IPS-20b (cell line): ENCODE data around the gene MCCC1.
"Not testable (repeated sequence)": the region's sequence is repeated elsewhere in the genome, so short reads cannot be mapped to it uniquely, and the experiment has no call there.

Source experiments
- H3K27ac ChIP-seq: one replicate; pipeline ENCODE4 v1.5.1; 2013; ENCODE audit warnings: low read length
- H3K27me3 ChIP-seq: 2 replicates; pipeline ENCODE4 v1.6.1; 2013; ENCODE audit warnings: mild to moderate bottlenecking, low read length, inconsistent platforms; ENCODE audit not compliant: insufficient read depth
- H3K36me3 ChIP-seq: 2 replicates; pipeline ENCODE4 v1.6.1; 2013; ENCODE audit warnings: low read depth, mild to moderate bottlenecking, inconsistent platforms, low read length, moderate library complexity; ENCODE audit not compliant: insufficient read depth
- H3K4me1 ChIP-seq: 2 replicates; pipeline ENCODE4 v1.6.1; 2013; ENCODE audit warnings: mild to moderate bottlenecking, control low read depth, inconsistent platforms, low read length, moderate library complexity; ENCODE audit not compliant: insufficient read depth
- H3K4me3 ChIP-seq: 2 replicates; pipeline ENCODE4 v1.5.1; 2013; ENCODE audit warnings: mild to moderate bottlenecking, low read length, inconsistent platforms
- H3K9ac ChIP-seq: 2 replicates; pipeline ENCODE4 v1.6.1; 2013; ENCODE audit warnings: low read depth, mild to moderate bottlenecking, inconsistent platforms, low read length, moderate library complexity
- H3K9me3 ChIP-seq: 2 replicates; pipeline ENCODE4 v1.6.1; 2013; ENCODE audit warnings: mild to moderate bottlenecking, low read depth, low read length, inconsistent platforms; ENCODE audit not compliant: insufficient read depth

The MCCC1 gene

DNA sequence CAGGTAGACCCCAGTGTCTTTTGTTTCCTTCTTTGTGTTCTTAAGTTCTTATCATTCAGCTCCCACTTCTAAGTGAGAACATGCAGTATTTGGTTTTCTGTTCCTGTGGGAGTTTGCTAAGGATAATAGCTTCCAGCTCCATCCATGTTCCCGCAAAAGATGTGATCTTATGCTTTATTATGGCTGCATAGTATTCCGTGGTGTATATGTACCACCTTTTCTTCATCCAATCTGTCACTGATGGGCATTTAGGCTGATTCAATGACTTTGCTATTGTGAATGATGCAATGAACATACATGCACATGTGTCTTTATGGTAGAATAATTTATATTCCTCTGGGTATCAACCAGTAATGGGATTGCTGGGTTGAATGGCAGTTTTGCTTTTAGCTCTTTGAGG lies 24.4 kb downstream of the MCCC1 start:
- H3K4me3 ChIP-seq, result no peak overlapping the region
- H3K9me3 ChIP-seq, result peaks cover 16% of the 10 kb centered on the region
- no peaks in the 10 kb centered on the region for H3K4me1 ChIP-seq
- no peak overlapping the region for H3K9ac ChIP-seq
- H3K36me3 ChIP-seq, result peaks cover 45% of the 10 kb centered on the region
- no peak overlapping the region for H3K27ac ChIP-seq
- H3K27me3 ChIP-seq, result no peaks in the 10 kb centered on the region

- no peak overlapping the region for H3K9ac ChIP-seq
- H3K36me3 ChIP-seq, result peaks cover 45% of the 10 kb centered on the region
- no peaks in the 10 kb centered on the region for H3K27me3 ChIP-seq
- no peak overlapping the region for H3K4me3 ChIP-seq
- no peaks in the 10 kb centered on the region for H3K4me1 ChIP-seq
- H3K9me3 ChIP-seq, result peaks cover 10% of the 10 kb centered on the region
- H3K27ac ChIP-seq, result no peak overlapping the region
Measured at GRCh38 chr3:183074261-183074660, 25.0 kb downstream of the MCCC1 start.

DNA sequence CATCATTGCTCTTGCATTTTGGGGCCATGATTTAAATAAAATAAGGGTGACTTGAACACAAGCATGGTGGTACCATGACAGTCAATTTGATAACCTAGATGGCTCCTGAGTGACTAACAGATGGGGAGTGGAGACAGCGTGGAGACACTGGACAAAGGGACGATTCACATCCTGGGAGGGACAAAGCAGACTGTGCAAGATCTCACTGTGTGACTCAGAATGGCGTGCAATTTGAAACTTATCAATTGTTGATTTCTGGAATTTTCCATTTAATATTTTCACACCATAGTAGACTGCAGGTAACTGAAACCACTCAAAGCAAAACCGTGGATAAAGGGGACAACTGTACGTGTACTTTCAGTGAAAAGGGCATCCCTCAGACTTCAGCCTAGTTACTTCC lies 25.5 kb downstream of the MCCC1 start:
- H3K4me1 ChIP-seq, result no peaks in the 10 kb centered on the region
- no peak overlapping the region for H3K4me3 ChIP-seq
- H3K27me3 ChIP-seq, result no peaks in the 10 kb centered on the region
- no peak overlapping the region for H3K27ac ChIP-seq
- H3K36me3 ChIP-seq, result peaks cover 45% of the 10 kb centered on the region
- peaks cover 6% of the 10 kb centered on the region for H3K9me3 ChIP-seq
- H3K9ac ChIP-seq, result no peak overlapping the region

DNA sequence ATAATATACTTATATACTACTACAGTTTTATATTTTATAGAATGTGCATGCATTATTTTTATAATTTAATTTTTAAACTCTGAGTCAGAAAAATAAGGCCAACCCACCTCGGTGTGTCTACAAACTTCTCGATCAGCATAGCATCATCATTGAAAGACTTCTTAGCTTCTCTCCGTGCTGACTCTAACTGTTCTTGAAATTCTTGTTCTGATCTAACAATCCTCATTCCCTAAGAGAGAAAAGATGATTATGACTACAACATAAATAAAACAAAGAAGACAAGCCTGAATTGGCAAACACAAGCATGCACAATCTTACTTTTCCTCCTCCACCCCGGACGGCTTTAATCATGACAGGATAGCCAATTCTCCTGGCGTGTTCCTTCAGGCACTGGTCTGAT lies 28.4 kb downstream of the MCCC1 start:
- Histone ChIP-seq H3K27ac (no peak overlapping the region), H3K9me3 (no peaks in the 10 kb centered on the region), H3K9ac (no peak overlapping the region), H3K4me1 (no peaks in the 10 kb centered on the region), H3K36me3 (peaks cover 51% of the 10 kb centered on the region), H3K4me3 (no peak overlapping the region), H3K27me3 (no peaks in the 10 kb centered on the region)

GRCh38 chr3:183069086-183069485 lies 30.2 kb downstream of the MCCC1 start:
- Histone ChIP-seq H3K36me3 (peaks cover 47% of the 10 kb centered on the region), H3K9ac (no peak overlapping the region), H3K9me3 (no peaks in the 10 kb centered on the region)

DNA sequence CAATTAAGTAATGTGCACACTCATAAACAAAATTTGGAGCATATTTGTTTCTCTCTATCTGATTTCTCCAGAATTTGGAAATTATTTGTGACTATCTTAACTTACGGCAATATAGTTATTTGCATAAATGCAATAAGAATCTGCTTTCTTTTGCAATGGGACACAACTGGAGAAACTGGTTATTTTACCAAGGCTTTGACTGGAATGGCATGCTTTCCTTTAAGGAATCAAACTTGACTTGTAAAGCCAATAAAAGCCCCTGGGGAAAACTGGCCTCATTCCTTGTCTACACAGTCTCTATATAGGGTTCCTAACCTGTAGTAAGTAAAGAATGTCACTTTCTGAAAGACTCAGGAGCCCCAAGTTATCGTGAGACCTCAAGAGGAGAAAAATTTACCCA lies 32.4 kb downstream of the MCCC1 start:
- peaks cover 47% of the 10 kb centered on the region for H3K36me3 ChIP-seq
- not testable (repeated sequence) for H3K27me3 ChIP-seq, H3K9ac ChIP-seq, H3K9me3 ChIP-seq, H3K4me1 ChIP-seq, H3K4me3 ChIP-seq, H3K27ac ChIP-seq

More at GRCh38 chr3:183069086-183069485, 30.2 kb downstream of the MCCC1 start:
- H3K4me3 ChIP-seq, result no peak overlapping the region
- no peak overlapping the region for H3K27ac ChIP-seq
- no peaks in the 10 kb centered on the region for H3K4me1 ChIP-seq
- no peaks in the 10 kb centered on the region for H3K27me3 ChIP-seq

DNA sequence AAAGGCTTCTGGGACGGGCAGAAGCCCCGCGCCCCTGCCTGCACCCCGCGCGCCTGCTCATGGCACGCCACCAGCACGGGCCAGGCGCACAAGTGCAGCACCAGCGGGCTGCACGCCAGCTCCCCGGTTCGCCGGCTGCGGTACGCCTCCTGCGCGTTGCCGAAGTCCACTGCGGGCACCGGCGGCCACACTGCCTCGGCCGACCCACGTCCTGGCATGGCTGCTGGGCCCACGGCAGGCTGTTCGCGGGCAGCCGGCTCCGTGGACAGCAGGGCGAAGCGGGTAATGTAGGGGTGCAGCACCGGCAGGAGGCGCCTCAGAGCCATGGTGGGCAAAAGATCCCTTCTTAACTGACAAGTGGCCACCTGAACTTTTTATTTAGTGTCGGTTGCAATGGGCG lies 34.8 kb downstream of the MCCC1 start:
- no peaks in the 10 kb centered on the region for H3K4me1 ChIP-seq
- H3K9me3 ChIP-seq, result no peaks in the 10 kb centered on the region
- peaks cover 28% of the 10 kb centered on the region for H3K36me3 ChIP-seq
- no peak overlapping the region for H3K4me3 ChIP-seq
- no peak overlapping the region for H3K27ac ChIP-seq
- H3K27me3 ChIP-seq, result no peaks in the 10 kb centered on the region
- no peak overlapping the region for H3K9ac ChIP-seq

DNA sequence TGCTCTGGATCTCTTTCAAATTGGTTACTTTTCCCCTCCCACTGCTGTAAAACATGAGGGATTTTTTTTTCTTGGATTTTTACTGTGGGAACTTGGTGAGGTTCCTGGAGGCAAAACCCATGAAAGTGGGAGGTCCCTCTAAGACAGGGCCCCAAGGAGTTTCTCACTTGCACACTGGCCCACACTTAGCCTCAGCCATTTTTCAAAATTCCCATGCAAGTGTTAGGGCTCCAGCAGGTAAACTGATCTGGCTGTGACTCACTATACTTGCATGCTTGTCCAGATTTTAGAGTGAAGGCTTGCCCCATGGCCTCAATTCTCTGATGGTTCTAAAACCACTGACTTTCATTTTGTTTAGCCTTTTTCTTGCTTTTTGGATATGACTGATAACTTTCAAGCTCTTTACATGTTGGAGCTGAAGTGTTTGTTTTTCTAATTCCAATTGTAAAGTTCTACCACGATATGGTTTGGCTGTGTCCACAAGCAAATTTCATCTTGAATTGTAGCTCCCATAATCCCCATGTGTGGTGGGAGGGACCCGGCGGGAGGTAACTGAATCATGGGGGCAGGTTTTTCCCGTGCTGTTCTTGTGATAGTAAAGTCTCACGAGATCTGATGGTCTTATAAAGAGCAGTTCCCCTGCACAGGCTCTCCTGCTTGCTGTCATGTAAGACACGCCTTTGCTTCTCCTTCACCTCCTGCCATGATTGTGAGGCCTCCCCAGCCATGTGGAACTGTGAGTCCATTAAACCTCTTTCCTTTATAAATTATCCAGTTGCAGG lies 37.7 kb downstream of the MCCC1 start:
- Histone ChIP-seq H3K4me3 (no peak overlapping the region), H3K9ac (no peak overlapping the region), H3K27me3 (no peaks in the 10 kb centered on the region), H3K4me1 (no peaks in the 10 kb centered on the region), H3K9me3 (no peaks in the 10 kb centered on the region), H3K27ac (no peak overlapping the region), H3K36me3 (peaks cover 8% of the 10 kb centered on the region)

DNA sequence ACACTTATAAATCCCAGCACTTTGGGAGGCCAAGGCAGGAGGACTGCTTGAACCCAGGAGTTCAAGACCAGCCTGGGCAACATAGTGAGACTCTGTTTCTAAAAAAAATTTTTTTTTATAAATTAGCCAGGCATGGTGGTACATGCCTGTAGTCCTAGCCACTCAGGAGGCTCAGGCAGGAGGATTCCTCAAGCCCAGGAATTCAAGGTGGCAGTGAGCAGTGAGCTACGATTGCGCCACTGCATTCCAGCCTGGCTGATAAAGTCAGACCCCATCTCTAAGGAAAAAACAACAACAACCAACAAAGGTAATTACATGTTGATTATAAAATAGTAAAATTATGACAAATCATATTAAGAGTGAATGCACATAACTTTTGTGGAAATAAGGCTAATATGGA lies 40.9 kb downstream of the MCCC1 start:
- Histone ChIP-seq H3K4me3 (no peak overlapping the region), H3K27me3 (no peaks in the 10 kb centered on the region), H3K4me1 (no peaks in the 10 kb centered on the region), H3K36me3 (peaks cover 17% of the 10 kb centered on the region), H3K9me3 (no peaks in the 10 kb centered on the region), H3K27ac (no peak overlapping the region), H3K9ac (no peak overlapping the region)

- H3K9ac ChIP-seq, result no peak overlapping the region
- H3K27ac ChIP-seq, result no peak overlapping the region
- H3K36me3 ChIP-seq, result peaks cover 45% of the 10 kb centered on the region
- H3K4me1 ChIP-seq, result no peaks in the 10 kb centered on the region
- no peak overlapping the region for H3K4me3 ChIP-seq
- H3K9me3 ChIP-seq, result peaks cover 4% of the 10 kb centered on the region; the same call in 1 of the 2 replicates
- H3K27me3 ChIP-seq, result no peaks in the 10 kb centered on the region
Measured at GRCh38 chr3:183050706-183051105, 48.6 kb downstream of the MCCC1 start.

DNA sequence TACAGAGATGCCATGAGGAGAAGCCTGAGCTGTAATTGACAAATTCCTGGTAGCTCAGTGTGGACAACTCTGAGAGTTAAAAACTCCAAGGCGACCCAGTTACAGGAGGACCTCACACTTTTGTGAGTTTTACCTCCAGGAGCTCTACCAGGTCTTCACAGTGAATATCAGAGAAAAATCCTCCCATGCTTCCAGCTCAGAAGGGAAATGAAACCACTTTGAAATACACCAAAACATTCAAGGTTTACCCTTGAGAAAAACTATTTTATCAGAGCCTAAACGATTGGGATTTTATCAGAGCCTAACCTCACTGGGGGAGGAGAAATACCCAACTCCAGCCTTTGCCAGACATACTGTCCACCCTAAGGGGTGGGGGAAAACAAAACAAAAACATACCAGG lies 52.4 kb downstream of the MCCC1 start:
- peaks cover 4% of the 10 kb centered on the region; the same call in 1 of the 2 replicates for H3K9me3 ChIP-seq
- no peaks in the 10 kb centered on the region for H3K4me1 ChIP-seq
- no peak overlapping the region for H3K4me3 ChIP-seq
- no peak overlapping the region for H3K9ac ChIP-seq
- no peaks in the 10 kb centered on the region for H3K27me3 ChIP-seq
- no peak overlapping the region for H3K27ac ChIP-seq
- H3K36me3 ChIP-seq, result peaks cover 61% of the 10 kb centered on the region

GRCh38 chr3:183044547-183045229 lies 54.6 kb downstream of the MCCC1 start:
- Histone ChIP-seq H3K27me3 (no peaks in the 10 kb centered on the region), H3K4me3 (no peak overlapping the region), H3K27ac (no peak overlapping the region), H3K9ac (no peak overlapping the region), H3K4me1 (no peaks in the 10 kb centered on the region), H3K36me3 (peaks cover 60% of the 10 kb centered on the region), H3K9me3 (no peaks in the 10 kb centered on the region)
